ENCODE results near the gene CCL18.

The CCL18 gene

GRCh38 chr17:36055921-36056520, 8.1 kb upstream of the CCL18 start:
- no peak for TF ChIP-seq CTCF (IDR thresholded peaks at IDR 0.05; ENCODE audit: low read depth, low read length, missing control alignments)
- no peak for DNase-seq (ENCODE audit: low read depth)
- H3K4me3 ChIP-seq (ENCODE audit: low read depth, low read length), result no peak overlapping the region

GRCh38 chr17:36057911-36058310, 6.2 kb upstream of the CCL18 start:
- DNase-seq (ENCODE audit: low read depth), result no peak
- H3K4me3 ChIP-seq (ENCODE audit: low read depth, low read length), result no peak overlapping the region
- no peak for TF ChIP-seq CTCF (IDR thresholded peaks at IDR 0.05; ENCODE audit: low read depth, low read length, missing control alignments)

GRCh38 chr17:36059406-36059805, 4.7 kb upstream of the CCL18 start:
- no peak for DNase-seq (ENCODE audit: low read depth)
- no peak for TF ChIP-seq CTCF (IDR thresholded peaks at IDR 0.05; ENCODE audit: low read depth, low read length, missing control alignments)
- no peak overlapping the region for H3K4me3 ChIP-seq (ENCODE audit: low read depth, low read length)

- no peak for DNase-seq (ENCODE audit: low read depth)
- no peak for TF ChIP-seq CTCF (IDR thresholded peaks at IDR 0.05; ENCODE audit: low read depth, low read length, missing control alignments)
- no peak overlapping the region for H3K4me3 ChIP-seq (ENCODE audit: low read depth, low read length)
Observed at GRCh38 chr17:36060816-36061215, 3.3 kb upstream of the CCL18 start.

- TF ChIP-seq CTCF (IDR thresholded peaks at IDR 0.05; ENCODE audit: low read depth, low read length, missing control alignments), result no peak
- no peak for DNase-seq (ENCODE audit: low read depth)
- H3K4me3 ChIP-seq (ENCODE audit: low read depth, low read length), result no peak overlapping the region
Observed at GRCh38 chr17:36066365-36066985, 2.4 kb downstream of the CCL18 start.

- no peak for DNase-seq (ENCODE audit: low read depth)
- no peak for TF ChIP-seq CTCF (IDR thresholded peaks at IDR 0.05; ENCODE audit: low read depth, low read length, missing control alignments)
- H3K4me3 ChIP-seq (ENCODE audit: low read depth, low read length), result no peak overlapping the region
Observed at GRCh38 chr17:36068524-36068923, 4.5 kb downstream of the CCL18 start.

- H3K4me3 ChIP-seq (ENCODE audit: low read depth, low read length), result no peak overlapping the region
- no peak for DNase-seq (ENCODE audit: low read depth)
- no peak for TF ChIP-seq CTCF (IDR thresholded peaks at IDR 0.05; ENCODE audit: low read depth, low read length, missing control alignments)
Observed at GRCh38 chr17:36069136-36069535, 5.1 kb downstream of the CCL18 start.
